Heart left ventricle (tissue), 16 donors: Measurements from ENCODE around the gene MYH7B. TPM values are rescaled to one million over a fixed set of nuclear protein-coding genes. Genes with fewer than 3 reads are reported as not detected.

Experiments used
- ATAC-seq, 4 donors: fragments of 200-7000 bp; cut with Tn5 transposase; one replicate each; pipeline ENCODE4 v1.9.1; 2020 to 2022; ENCODE audit warnings: moderate library complexity in 4 of 4, mild to moderate bottlenecking in 3 of 4, moderate number of reproducible peaks in 1 of 4
- DNase-seq, 5 donors: peaks; one replicate each; pipeline ENCODE4 v3.0.0-alpha.2; 2020
- H3K27ac ChIP-seq, 12 donors: fragments of 200-600 bp; sonication (generic) in 4 of 12; one replicate each; pipeline versions ENCODE4 v1.5.0 to v1.8.0; 2016 to 2022; ENCODE audit warnings: mild to moderate bottlenecking in 2 of 12
- H3K27me3 ChIP-seq, 9 donors: fragments of 200-600 bp; sonication (generic) in 2 of 9; one replicate each; pipeline versions ENCODE4 v1.5.1 to v1.8.0; 2016 to 2022; ENCODE audit warnings: mild to moderate bottlenecking in 3 of 9
- H3K36me3 ChIP-seq, 9 donors: fragments of 200-600 bp; sonication (generic) in 2 of 9; one replicate each; pipeline versions ENCODE4 v1.5.0 to v1.8.0; 2018 to 2022; ENCODE audit warnings: mild to moderate bottlenecking in 2 of 9
- H3K4me1 ChIP-seq, 12 donors: fragments of 200-600 bp; sonication (generic) in 4 of 12; one replicate each; pipeline versions ENCODE4 v1.5.0 to v1.8.0; 2016 to 2022; ENCODE audit warnings: mild to moderate bottlenecking in 3 of 12
- H3K4me3 ChIP-seq, 12 donors: fragments of 200-600 bp; sonication (generic) in 4 of 12; one replicate each; pipeline versions ENCODE4 v1.5.0 to v1.8.0; 2017 to 2022; ENCODE audit warnings: mild to moderate bottlenecking in 9 of 12, moderate library complexity in 4 of 12
- H3K9me3 ChIP-seq, 12 donors: fragments of 200-600 bp; sonication (generic) in 4 of 12; one replicate each; pipeline versions ENCODE4 v1.5.0 to v1.8.0; 2016 to 2022; ENCODE audit warnings: mild to moderate bottlenecking in 1 of 12
- POLR2A ChIP-seq, 2 donors: fragments of 450-650 bp; IDR thresholded peaks; one replicate each; pipeline ENCODE4 v1.6.1; 2017; ENCODE audit warnings: antibody characterized with exemption in 2 of 2, mild to moderate bottlenecking in 2 of 2, moderate library complexity in 2 of 2
- WGBS, 4 donors: extraction: QIAGEN DNeasy Blood & Tissue Kit in 2 of 4; methylation state at CpG; one replicate each; pipeline versions ENCODE4 v1.1.5 to v1.1.7; 2013 to 2018; 5-methylcytosine and 5-hydroxymethylcytosine counted together
- intact Hi-C, 10 donors: fragments of 100-400 bp; cut with DNase I; formaldehyde crosslinking; loops; one replicate each; pipeline versions ENCODE4 v1.11.1 to v1.14.2; 2022
- polyA plus RNA-seq, 2 donors: library from polyadenylated mRNA; stranded (reverse); fragments of 200-250 nt; gene quantifications; one replicate each; pipeline ENCODE4 v1.2.3, GENCODE V29; 2013
- total RNA-seq, 9 donors: library from RNA; depleted of rRNA in 2 of 9; stranded (reverse); fragments of >200 nt in 2 of 9; fragmentation: NEBNext Ultra II Directional in 3 of 9; extraction: Animal tissue kit (Norgen Biotek cat#: 25700) in 3 of 9; gene quantifications; one replicate each; pipeline versions ENCODE4 v1.1.0 to v1.2.4, GENCODE V29; 2016 to 2023
- TF ChIP-seq, protein P1 (sequence below), 12 donors: fragments of 200-600 bp; sonication (generic) in 4 of 12; IDR thresholded peaks; one replicate each; pipeline versions ENCODE4 v1.5.0 to v1.8.0; 2018 to 2022; ENCODE audit warnings: antibody characterized with exemption in 12 of 12, mild to moderate bottlenecking in 5 of 12
- donor health status: ischemic (EF 13 %, LVEDD 7.1; RV severe dilation, severe dysfunction).
- donor health status: healthy with polysubstance abuse.
- donor health status: DM: no; HTN: yes; CAD: no.
- donor health status: DM: no; HTN: no; CAD: no.
- donor health status: ischemic (EF 25% LVEDD 6.9; RV normal size, moderate dysfunction).
- donor health status: ischemic (EF 25% LVEDD 5.7; RV mildly dilated, moderate dysfunction).
- donor health status: healthy.
- donor health status: DM: yes; HTN: yes; CAD: no.
- donor health status: ischemic (EF 35%, LVEDD 5.7; RV mildly dilated, moderate dysfunction).
- donor health status: nonischemic (EF 11% LVEDD 7.7; RV severe dilation, severe dysfunction).
- donor health status: DM: yes; HTN: yes; CAD: no.
- donor health status: PGD.
- donor health status: ischemic (EF 29% LVEDD 5.4; RV normal size, mild dysfunction).
- donor health status: nonischemic (EF 23%, LVEDD 6.1; RV moderate dilation, normal function).

The MYH7B gene
- total and polyA plus RNA-seq, 11 donors: 12.8 to 448 (median 144) TPM

- 38 to 62% (median 50%) methylated on average over 10 of the region's 10 CpGs for WGBS, 4 donors
- peak; percentile 45 to 60 (median 53) for ATAC-seq
These were observed 22.6 kb downstream of the MYH7B start for GRCh38 chr20:34978092-34978744.

GRCh38 chr20:34979366-34980153 lies 23.9 kb downstream of the MYH7B start:
- ATAC-seq: peak; percentile 48 to 65 (median 64)
- peak; percentile 78 to 91 (median 83) for DNase-seq
- Histone ChIP-seq H3K4me3 (peak overlapping the region; percentile 23 to 69 (median 60)), H3K27me3 (no peaks in the 10 kb centered on the region), H3K4me1 (peaks cover 3 to 49% (median 18%) of the 10 kb centered on the region in 12 donors), H3K36me3 (peaks cover 0 to 10% (median 0%) of the 10 kb centered on the region in 9 donors), H3K9me3 (no peaks in the 10 kb centered on the region), H3K27ac (peak overlapping the region; percentile 78 to 99 (median 94))
- TF ChIP-seq POLR2A (IDR thresholded peaks at IDR 0.05): peak in 1 of 2 donors; percentile 59
- TF ChIP-seq, protein P1, sequence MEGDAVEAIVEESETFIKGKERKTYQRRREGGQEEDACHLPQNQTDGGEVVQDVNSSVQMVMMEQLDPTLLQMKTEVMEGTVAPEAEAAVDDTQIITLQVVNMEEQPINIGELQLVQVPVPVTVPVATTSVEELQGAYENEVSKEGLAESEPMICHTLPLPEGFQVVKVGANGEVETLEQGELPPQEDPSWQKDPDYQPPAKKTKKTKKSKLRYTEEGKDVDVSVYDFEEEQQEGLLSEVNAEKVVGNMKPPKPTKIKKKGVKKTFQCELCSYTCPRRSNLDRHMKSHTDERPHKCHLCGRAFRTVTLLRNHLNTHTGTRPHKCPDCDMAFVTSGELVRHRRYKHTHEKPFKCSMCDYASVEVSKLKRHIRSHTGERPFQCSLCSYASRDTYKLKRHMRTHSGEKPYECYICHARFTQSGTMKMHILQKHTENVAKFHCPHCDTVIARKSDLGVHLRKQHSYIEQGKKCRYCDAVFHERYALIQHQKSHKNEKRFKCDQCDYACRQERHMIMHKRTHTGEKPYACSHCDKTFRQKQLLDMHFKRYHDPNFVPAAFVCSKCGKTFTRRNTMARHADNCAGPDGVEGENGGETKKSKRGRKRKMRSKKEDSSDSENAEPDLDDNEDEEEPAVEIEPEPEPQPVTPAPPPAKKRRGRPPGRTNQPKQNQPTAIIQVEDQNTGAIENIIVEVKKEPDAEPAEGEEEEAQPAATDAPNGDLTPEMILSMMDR (IDR thresholded peaks at IDR 0.05): no peak
- WGBS, 4 donors: 42 to 55% (median 50%) methylated on average over 31 to 42 of the region's 42 CpGs
- intact Hi-C loops: no loop called here

More at GRCh38 chr20:34978092-34978744, 22.6 kb downstream of the MYH7B start:
- H3K36me3 ChIP-seq: peaks cover 0 to 10% (median 0%) of the 10 kb centered on the region in 9 donors
- peak in 3 of 5 donors; percentile 40 to 77 (median 49) for DNase-seq
- peak overlapping the region; percentile 9 to 69 (median 60) for H3K4me3 ChIP-seq
- no peaks in the 10 kb centered on the region for H3K9me3 ChIP-seq
- no peaks in the 10 kb centered on the region for H3K27me3 ChIP-seq
- intact Hi-C loops: no loop called here
- peaks cover 0 to 36% (median 9%) of the 10 kb centered on the region in 12 donors for H3K4me1 ChIP-seq
- TF ChIP-seq, protein P1 (IDR thresholded peaks at IDR 0.05): no peak
- TF ChIP-seq POLR2A (IDR thresholded peaks at IDR 0.05): peak in 1 of 2 donors; percentile 59
- H3K27ac ChIP-seq: peak overlapping the region; percentile 78 to 99 (median 94)

DNA sequence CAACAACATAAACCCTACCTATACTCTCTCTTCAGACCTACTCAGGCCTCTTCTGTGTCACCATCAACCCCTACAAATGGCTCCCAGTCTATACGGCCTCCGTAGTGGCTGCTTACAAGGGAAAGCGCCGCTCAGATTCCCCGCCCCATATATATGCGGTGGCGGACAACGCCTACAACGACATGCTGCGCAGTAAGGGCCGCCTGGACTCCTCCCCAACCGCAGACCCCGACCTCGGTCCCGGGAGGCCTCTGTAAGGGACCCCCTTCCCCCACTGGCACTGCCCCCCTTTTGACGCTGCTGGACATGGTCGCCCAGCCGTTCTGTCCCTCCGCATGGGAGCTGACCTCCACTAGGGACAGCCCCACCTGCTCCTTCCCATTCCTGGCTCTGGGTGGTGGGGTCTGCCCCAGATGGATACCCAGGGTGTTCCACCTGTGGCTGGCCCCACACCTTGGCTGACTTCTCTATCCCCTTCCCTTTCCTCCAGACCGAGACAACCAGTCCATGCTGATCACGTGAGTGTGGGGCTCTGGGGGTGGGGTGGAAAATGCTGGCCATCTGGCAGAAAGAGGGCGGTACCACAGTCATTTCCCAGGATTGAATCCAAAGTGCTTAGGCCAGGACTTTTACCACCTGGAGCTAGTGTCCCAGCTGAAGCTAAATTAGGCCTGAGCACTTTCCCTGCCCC lies 25.0 kb downstream of the MYH7B start:
- WGBS, 4 donors: 64 to 75% (median 71%) methylated on average over 18 to 22 of the region's 22 CpGs
- TF ChIP-seq, protein P1 (IDR thresholded peaks at IDR 0.05): no peak
- no peak for TF ChIP-seq POLR2A (IDR thresholded peaks at IDR 0.05)
- no peaks in the 10 kb centered on the region for H3K27me3 ChIP-seq
- H3K9me3 ChIP-seq: no peaks in the 10 kb centered on the region
- peaks cover 0 to 14% (median 0%) of the 10 kb centered on the region in 9 donors for H3K36me3 ChIP-seq
- H3K4me1 ChIP-seq: peaks cover 3 to 60% (median 23%) of the 10 kb centered on the region in 12 donors
- DNase-seq: peak; percentile 62 to 80 (median 68)
- intact Hi-C loops: no loop called here
- peak; percentile 25 to 31 (median 28) for ATAC-seq
- H3K4me3 ChIP-seq: peak overlapping the region in 11 of 12 donors; percentile 20 to 69 (median 59)
- peak overlapping the region in 11 of 12 donors; percentile 38 to 99 (median 71) for H3K27ac ChIP-seq
